Measurements from ENCODE around the gene IRAK2. TPM values are rescaled to one million over a fixed set of nuclear protein-coding genes. Genes with fewer than 3 reads are reported as not detected.

Gene IRAK2
- polyA plus RNA-seq, 2 of the 4 experiments (the other 2 are of a cell fraction): 7.9 to 12.5 TPM

- TF ChIP-seq SREBF2 (IDR thresholded peaks at IDR 0.05): no peak
- TF ChIP-seq HOXB5 (CRISPR knock-in tag; IDR thresholded peaks at IDR 0.05): no peak
- no peak for TF ChIP-seq NR3C1 (IDR thresholded peaks at IDR 0.05)
- TF ChIP-seq, protein P1, sequence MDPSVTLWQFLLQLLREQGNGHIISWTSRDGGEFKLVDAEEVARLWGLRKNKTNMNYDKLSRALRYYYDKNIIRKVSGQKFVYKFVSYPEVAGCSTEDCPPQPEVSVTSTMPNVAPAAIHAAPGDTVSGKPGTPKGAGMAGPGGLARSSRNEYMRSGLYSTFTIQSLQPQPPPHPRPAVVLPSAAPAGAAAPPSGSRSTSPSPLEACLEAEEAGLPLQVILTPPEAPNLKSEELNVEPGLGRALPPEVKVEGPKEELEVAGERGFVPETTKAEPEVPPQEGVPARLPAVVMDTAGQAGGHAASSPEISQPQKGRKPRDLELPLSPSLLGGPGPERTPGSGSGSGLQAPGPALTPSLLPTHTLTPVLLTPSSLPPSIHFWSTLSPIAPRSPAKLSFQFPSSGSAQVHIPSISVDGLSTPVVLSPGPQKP (IDR thresholded peaks at IDR 0.05; ENCODE audit: low read depth, low read length): no peak
- TF ChIP-seq BHLHE40 (IDR thresholded peaks at IDR 0.05; ENCODE audit: low read depth, low read length): no peak
- H3K4me3 ChIP-seq: peak overlapping the region; percentile 83
- 2% methylated on average over 10 of the region's 10 CpGs for WGBS (ENCODE audit: missing lambda C conversion rate)
- H3K27ac ChIP-seq: peak overlapping the region; percentile 75 to 89
- no peak for FAIRE-seq
- DNase-seq (ENCODE audit: low read depth in 1 of 2, low spot score in 1 of 2): peak in 1 of 2 experiments; percentile 12
- H3K9me3 ChIP-seq: no peaks in the 10 kb centered on the region
- ATAC-seq: peak; percentile 48 to 63; a peak in 5 of 6 replicates
- H3K4me2 ChIP-seq: peak overlapping the region; percentile 86
- peaks cover 10% of the 10 kb centered on the region for H3K4me1 ChIP-seq
- ChIA-PET POLR2A (interaction anchor here (0.5 kb wide), 1 partner anchor 71 kb away, joined by 4 read pairs; no protein-coding TSS in a partner anchor), CTCF (interaction anchor here (0.6 to 1.4 kb wide), 3 partner anchors 19 to 171 kb away, joined by 3 to 4 read pairs (median 4); no protein-coding TSS in a partner anchor)
Observed at GRCh38 chr3:10116138-10116460, 48.6 kb upstream of the IRAK2 start.

GRCh38 chr3:10116928-10117327 lies 47.8 kb upstream of the IRAK2 start:
- DNase-seq (ENCODE audit: low read depth in 1 of 2, low spot score in 1 of 2): no peak
- no peak for ATAC-seq
- WGBS (ENCODE audit: missing lambda C conversion rate): 89% methylated on average over 4 of the region's 4 CpGs
- Histone ChIP-seq H3K4me2 (peak overlapping the region; percentile 86), H3K27ac (no peak overlapping the region), H3K9me3 (no peaks in the 10 kb centered on the region), H3K4me1 (peaks cover 10% of the 10 kb centered on the region), H3K4me3 (peak overlapping the region; percentile 83; the same call in 2 of the 3 replicates)
- ChIA-PET POLR2A (interaction anchor here (0.5 to 0.7 kb wide), 2 partner anchors 70 to 325 kb away, joined by 4 read pairs; partner anchors contain the start of gene TADA3), CTCF (interaction anchor here (1.2 kb wide), 1 partner anchor 18 kb away, joined by 4 read pairs; no protein-coding TSS in a partner anchor)
- TF ChIP-seq NFE2L2 (conservative IDR thresholded peaks at IDR 0.05; ENCODE audit: low read length) (no peak), HOXA7 (CRISPR knock-in tag; IDR thresholded peaks at IDR 0.05) (no peak), ZSCAN20 (CRISPR knock-in tag; IDR thresholded peaks at IDR 0.05) (no peak), NPAS2 (CRISPR knock-in tag; IDR thresholded peaks at IDR 0.05; ENCODE audit: borderline replicate concordance) (no peak), PBX3 (IDR thresholded peaks at IDR 0.05) (no peak), PHF8 (IDR thresholded peaks at IDR 0.05; ENCODE audit: borderline replicate concordance, low read depth) (no peak)
- no peak for FAIRE-seq

- H3K27ac ChIP-seq: no peak overlapping the region
- DNase-seq (ENCODE audit: low read depth in 1 of 2, low spot score in 1 of 2) (no peak), FAIRE-seq (no peak), ATAC-seq (no peak)
- POLR2A ChIA-PET: no interaction called here
- CTCF ChIA-PET: no interaction called here
- H3K4me1 ChIP-seq: peaks cover 10% of the 10 kb centered on the region
- H3K4me2 ChIP-seq: no peak overlapping the region
- TF ChIP-seq ATOH8 (CRISPR knock-in tag; IDR thresholded peaks at IDR 0.05; ENCODE audit: low read depth) (no peak), EP300 (IDR thresholded peaks at IDR 0.05) (no peak), HOXA7 (CRISPR knock-in tag; IDR thresholded peaks at IDR 0.05) (no peak), CHD4 (IDR thresholded peaks at IDR 0.05; ENCODE audit: borderline replicate concordance) (no peak), FOSL2 (IDR thresholded peaks at IDR 0.05) (no peak), FOSL2 (CRISPR knock-in tag; IDR thresholded peaks at IDR 0.05) (no peak), BCL3 (IDR thresholded peaks at IDR 0.05) (no peak), RCOR1 (IDR thresholded peaks at IDR 0.05; ENCODE audit: low read depth, low read length) (no peak), HOXB13 (CRISPR knock-in tag; IDR thresholded peaks at IDR 0.05; ENCODE audit: low read depth) (no peak), ZNF302 (CRISPR knock-in tag; IDR thresholded peaks at IDR 0.05) (no peak), JUNB (IDR thresholded peaks at IDR 0.05) (no peak), E2F6 (IDR thresholded peaks at IDR 0.05; ENCODE audit: borderline replicate concordance, low read depth) (no peak), CHD2 (IDR thresholded peaks at IDR 0.05; ENCODE audit: low read length, partially characterized antibody) (no peak), RARB (CRISPR knock-in tag; IDR thresholded peaks at IDR 0.05) (no peak), HEYL (CRISPR knock-in tag; IDR thresholded peaks at IDR 0.05) (no peak), MAZ (IDR thresholded peaks at IDR 0.05; ENCODE audit: borderline replicate concordance, low read depth, low read length) (no peak)
- TF ChIP-seq, protein P2, sequence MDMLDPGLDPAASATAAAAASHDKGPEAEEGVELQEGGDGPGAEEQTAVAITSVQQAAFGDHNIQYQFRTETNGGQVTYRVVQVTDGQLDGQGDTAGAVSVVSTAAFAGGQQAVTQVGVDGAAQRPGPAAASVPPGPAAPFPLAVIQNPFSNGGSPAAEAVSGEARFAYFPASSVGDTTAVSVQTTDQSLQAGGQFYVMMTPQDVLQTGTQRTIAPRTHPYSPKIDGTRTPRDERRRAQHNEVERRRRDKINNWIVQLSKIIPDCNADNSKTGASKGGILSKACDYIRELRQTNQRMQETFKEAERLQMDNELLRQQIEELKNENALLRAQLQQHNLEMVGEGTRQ (IDR thresholded peaks at IDR 0.05): no peak
- 87% methylated on average over 4 of the region's 4 CpGs for WGBS (ENCODE audit: missing lambda C conversion rate)
- H3K9me3 ChIP-seq: no peaks in the 10 kb centered on the region
- no peak overlapping the region for H3K4me3 ChIP-seq
Observed at GRCh38 chr3:10119376-10119775, 45.3 kb upstream of the IRAK2 start.

Data from A549 (cell line).